Kidney glomerular epithelial cell (primary cell): ENCODE results near the gene NELFB.
A peak's percentile ranks its signal among the peaks of the same experiment; 100 is the strongest.

ENCODE experiments used
- DNase-seq: peaks from one replicate; lab custom pipeline; 2025; lab: John Stamatoyannopoulos, UW

Gene NELFB

GRCh38 chr9:137281345-137282116 lies 26.4 kb downstream of the NELFB start:
- DNase-seq: no peak

- peak; percentile 11 for DNase-seq
Measured at GRCh38 chr9:137286975-137287383, 31.9 kb downstream of the NELFB start.

GRCh38 chr9:137293094-137293481 lies 38.0 kb downstream of the NELFB start:
- DNase-seq: no peak

GRCh38 chr9:137293482-137294090 lies 38.5 kb downstream of the NELFB start:
- DNase-seq: no peak

GRCh38 chr9:137294091-137294680 lies 39.1 kb downstream of the NELFB start:
- no peak for DNase-seq

- no peak for DNase-seq
Measured at GRCh38 chr9:137294681-137295237, 39.6 kb downstream of the NELFB start.

GRCh38 chr9:137295238-137295811 lies 40.2 kb downstream of the NELFB start:
- no peak for DNase-seq

GRCh38 chr9:137295849-137296669 lies 40.9 kb downstream of the NELFB start:
- no peak for DNase-seq

GRCh38 chr9:137296670-137297664 lies 41.8 kb downstream of the NELFB start:
- no peak for DNase-seq

GRCh38 chr9:137297966-137298365 lies 42.8 kb downstream of the NELFB start:
- no peak for DNase-seq

- no peak for DNase-seq
Measured at GRCh38 chr9:137298401-137299202, 43.5 kb downstream of the NELFB start.

GRCh38 chr9:137299203-137299565 lies 44.1 kb downstream of the NELFB start:
- DNase-seq: no peak

GRCh38 chr9:137299938-137300337 lies 44.8 kb downstream of the NELFB start:
- no peak for DNase-seq

- DNase-seq: no peak
Measured at GRCh38 chr9:137300567-137301080, 45.5 kb downstream of the NELFB start.

- DNase-seq: no peak
Measured at GRCh38 chr9:137301081-137301947, 46.2 kb downstream of the NELFB start.

- peak; percentile 65 for DNase-seq
Measured at GRCh38 chr9:137302118-137302448, 47.0 kb downstream of the NELFB start, which contains the start of gene NRARP. Gene NRARP, minus strand, starts transcription at chr9:137302271. Its CDS starts 343 bp downstream, at chr9:137301928.

- DNase-seq: peak; percentile 65
Measured at GRCh38 chr9:137302449-137303150, 47.5 kb downstream of the NELFB start.
